ENCODE measurements around the gene ISCA1.

- TF ChIP-seq CTCF (conservative IDR thresholded peaks at IDR 0.05; ENCODE audit: low read depth, low read length): no peak
- TF ChIP-seq EZH2 (IDR thresholded peaks at IDR 0.05; ENCODE audit: low read length, unreplicated experiment): no peak
- no peak for TF ChIP-seq EZH2phosphoT487 (IDR thresholded peaks at IDR 0.05; ENCODE audit: borderline replicate concordance, low read length)
Observed at GRCh38 chr9:86288499-86289198, 6.3 kb upstream of the ISCA1 start.
